K562 (cell line): ENCODE data around the gene GPR149.

Experiments used
- CBX5 ChIP-seq: IDR thresholded peaks from 2 replicates; pipeline ENCODE4 v1.6.1; 2014; ENCODE audit warnings: low read depth, borderline replicate concordance
- POLR2AphosphoS2 ChIP-seq: IDR thresholded peaks from 2 replicates; pipeline ENCODE4 v1.6.1; 2012; ENCODE audit warnings: low read length, improper control_type of control experiment

DNA sequence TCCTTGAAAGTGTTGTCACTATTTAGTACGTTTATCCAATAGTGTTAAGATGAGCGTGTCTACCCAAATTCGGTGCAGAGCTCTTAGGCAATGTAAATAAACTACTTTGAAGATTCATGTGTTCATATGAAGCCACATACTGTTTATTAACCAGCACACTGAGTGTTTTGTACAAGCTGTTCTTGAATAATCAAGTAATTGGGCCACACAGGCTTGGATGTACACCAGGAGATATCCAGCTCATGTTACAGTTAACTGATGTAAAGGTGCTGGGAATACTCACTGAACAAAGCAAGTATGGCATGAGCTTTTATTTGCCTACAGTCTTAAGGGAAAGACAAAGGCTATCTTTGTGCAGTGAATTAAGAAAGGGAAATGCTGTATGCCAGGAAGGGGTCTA is 105.1 kb downstream of the GPR149 start:
- TF ChIP-seq POLR2AphosphoS2 = no peak
- TF ChIP-seq CBX5 = no peak
